Stimulated activated effector memory CD8-positive, alpha-beta T cell treated with anti-CD3 and anti-CD28 coated beads, Interleukin-12 subunit alpha, Interleukin-12 subunit beta, amount 100 ng/mL, for 72 hours (primary cell): ENCODE measurements around the gene PDZK1.
"Not testable (repeated sequence)": the region's sequence is repeated elsewhere in the genome, so short reads cannot be mapped to it uniquely, and the experiment has no call there.

Source experiments
- ATAC-seq: fragments of 150-1000 bp; cut with Tn5 transposase; 2 replicates; pipeline ENCODE4 v1.10.0; 2021
- DNase-seq, 2 donors: peaks; one replicate each; pipeline ENCODE4 v3.0.0; 2021 to 2022; ENCODE audit warnings: low spot score in 2 of 2
- H3K27ac Mint-ChIP-seq: one replicate; pipeline ENCODE4 v1.8.0; 2022; ENCODE audit warnings: mild to moderate bottlenecking, mixed read lengths
- H3K36me3 Mint-ChIP-seq: one replicate; pipeline ENCODE4 v1.8.0; 2022; ENCODE audit warnings: mild to moderate bottlenecking, mixed read lengths
- H3K4me1 Mint-ChIP-seq: one replicate; pipeline ENCODE4 v1.8.0; 2022; ENCODE audit warnings: mixed read lengths
- H3K4me3 Mint-ChIP-seq: one replicate; pipeline ENCODE4 v1.8.0; 2022; ENCODE audit warnings: mild to moderate bottlenecking, mixed read lengths
- H3K9me3 Mint-ChIP-seq: one replicate; pipeline ENCODE4 v1.8.0; 2022; ENCODE audit warnings: mixed read lengths

Gene PDZK1

GRCh38 chr1:145622177-145622576 lies 85.0 kb downstream of the PDZK1 start:
- not testable (repeated sequence) for ATAC-seq, H3K4me3 Mint-ChIP-seq, H3K9me3 Mint-ChIP-seq, H3K27ac Mint-ChIP-seq, DNase-seq, H3K4me1 Mint-ChIP-seq, H3K36me3 Mint-ChIP-seq
